ENCODE measurements around the gene SLC12A8.

Gene SLC12A8

DNA sequence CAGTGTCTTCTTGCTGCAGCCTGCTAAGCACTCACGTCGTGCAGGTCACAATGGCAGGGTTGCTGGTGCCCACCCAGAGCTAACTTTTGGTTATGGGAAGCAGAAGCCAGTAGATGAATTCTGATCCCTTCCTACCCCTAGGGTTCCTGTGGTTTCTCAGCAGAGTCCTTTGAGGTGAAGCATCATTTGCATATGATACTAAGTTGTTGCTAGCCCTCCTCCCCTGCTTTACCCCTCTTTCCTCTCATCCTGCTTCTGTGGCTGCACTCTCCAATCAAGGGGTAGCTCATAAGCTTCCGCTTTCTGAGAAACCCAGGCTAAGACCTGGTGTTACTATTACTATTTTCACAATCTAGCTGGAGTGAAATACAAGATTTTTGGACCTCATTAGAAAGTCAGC lies 134.7 kb downstream of the SLC12A8 start:
- TF ChIP-seq TEAD4 (IDR thresholded peaks at IDR 0.05) (no peak), ZBTB7A (IDR thresholded peaks at IDR 0.05; ENCODE audit: low read depth) (no peak), RAD21 (IDR thresholded peaks at IDR 0.05; ENCODE audit: low read depth) (no peak), TCF12 (IDR thresholded peaks at IDR 0.05; ENCODE audit: low read depth) (no peak), TAF1 (IDR thresholded peaks at IDR 0.05; ENCODE audit: low read depth) (no peak), CREB1 (IDR thresholded peaks at IDR 0.05; ENCODE audit: low read depth) (no peak), CEBPB (IDR thresholded peaks at IDR 0.05) (no peak), EP300 (IDR thresholded peaks at IDR 0.05; ENCODE audit: borderline replicate concordance) (no peak)

- TF ChIP-seq, protein P1, sequence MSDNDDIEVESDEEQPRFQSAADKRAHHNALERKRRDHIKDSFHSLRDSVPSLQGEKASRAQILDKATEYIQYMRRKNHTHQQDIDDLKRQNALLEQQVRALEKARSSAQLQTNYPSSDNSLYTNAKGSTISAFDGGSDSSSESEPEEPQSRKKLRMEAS (IDR thresholded peaks at IDR 0.05) = no peak
- TF ChIP-seq EGR1 (IDR thresholded peaks at IDR 0.05) = no peak
These were observed 136.1 kb downstream of the SLC12A8 start for GRCh38 chr3:125076464-125076863.

- no peak for TF ChIP-seq FOXM1 (IDR thresholded peaks at IDR 0.05; ENCODE audit: borderline replicate concordance, low read depth)
- TF ChIP-seq ZBTB7A (IDR thresholded peaks at IDR 0.05; ENCODE audit: low read depth) = no peak
- TF ChIP-seq TCF12 (IDR thresholded peaks at IDR 0.05; ENCODE audit: low read depth) = no peak
- no peak for TF ChIP-seq YY1 (IDR thresholded peaks at IDR 0.05; ENCODE audit: low read depth)
- TF ChIP-seq TAF1 (IDR thresholded peaks at IDR 0.05; ENCODE audit: low read depth) = no peak
- no peak for TF ChIP-seq EGR1 (IDR thresholded peaks at IDR 0.05)
- no peak for TF ChIP-seq NFIC (IDR thresholded peaks at IDR 0.05)
- TF ChIP-seq, protein P2, sequence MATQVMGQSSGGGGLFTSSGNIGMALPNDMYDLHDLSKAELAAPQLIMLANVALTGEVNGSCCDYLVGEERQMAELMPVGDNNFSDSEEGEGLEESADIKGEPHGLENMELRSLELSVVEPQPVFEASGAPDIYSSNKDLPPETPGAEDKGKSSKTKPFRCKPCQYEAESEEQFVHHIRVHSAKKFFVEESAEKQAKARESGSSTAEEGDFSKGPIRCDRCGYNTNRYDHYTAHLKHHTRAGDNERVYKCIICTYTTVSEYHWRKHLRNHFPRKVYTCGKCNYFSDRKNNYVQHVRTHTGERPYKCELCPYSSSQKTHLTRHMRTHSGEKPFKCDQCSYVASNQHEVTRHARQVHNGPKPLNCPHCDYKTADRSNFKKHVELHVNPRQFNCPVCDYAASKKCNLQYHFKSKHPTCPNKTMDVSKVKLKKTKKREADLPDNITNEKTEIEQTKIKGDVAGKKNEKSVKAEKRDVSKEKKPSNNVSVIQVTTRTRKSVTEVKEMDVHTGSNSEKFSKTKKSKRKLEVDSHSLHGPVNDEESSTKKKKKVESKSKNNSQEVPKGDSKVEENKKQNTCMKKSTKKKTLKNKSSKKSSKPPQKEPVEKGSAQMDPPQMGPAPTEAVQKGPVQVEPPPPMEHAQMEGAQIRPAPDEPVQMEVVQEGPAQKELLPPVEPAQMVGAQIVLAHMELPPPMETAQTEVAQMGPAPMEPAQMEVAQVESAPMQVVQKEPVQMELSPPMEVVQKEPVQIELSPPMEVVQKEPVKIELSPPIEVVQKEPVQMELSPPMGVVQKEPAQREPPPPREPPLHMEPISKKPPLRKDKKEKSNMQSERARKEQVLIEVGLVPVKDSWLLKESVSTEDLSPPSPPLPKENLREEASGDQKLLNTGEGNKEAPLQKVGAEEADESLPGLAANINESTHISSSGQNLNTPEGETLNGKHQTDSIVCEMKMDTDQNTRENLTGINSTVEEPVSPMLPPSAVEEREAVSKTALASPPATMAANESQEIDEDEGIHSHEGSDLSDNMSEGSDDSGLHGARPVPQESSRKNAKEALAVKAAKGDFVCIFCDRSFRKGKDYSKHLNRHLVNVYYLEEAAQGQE (IDR thresholded peaks at IDR 0.05; ENCODE audit: low read depth) = no peak
- no peak for TF ChIP-seq CEBPB (IDR thresholded peaks at IDR 0.05)
- TF ChIP-seq CREB1 (IDR thresholded peaks at IDR 0.05; ENCODE audit: low read depth) = no peak
- TF ChIP-seq, protein P1 (IDR thresholded peaks at IDR 0.05) = no peak
- no peak for TF ChIP-seq RAD21 (IDR thresholded peaks at IDR 0.05; ENCODE audit: low read depth)
- no peak for TF ChIP-seq EP300 (IDR thresholded peaks at IDR 0.05; ENCODE audit: borderline replicate concordance)
- TF ChIP-seq USF1 (IDR thresholded peaks at IDR 0.05) = no peak
- no peak for TF ChIP-seq TEAD4 (IDR thresholded peaks at IDR 0.05)
These were observed 136.8 kb downstream of the SLC12A8 start for GRCh38 chr3:125075738-125076137.

DNA sequence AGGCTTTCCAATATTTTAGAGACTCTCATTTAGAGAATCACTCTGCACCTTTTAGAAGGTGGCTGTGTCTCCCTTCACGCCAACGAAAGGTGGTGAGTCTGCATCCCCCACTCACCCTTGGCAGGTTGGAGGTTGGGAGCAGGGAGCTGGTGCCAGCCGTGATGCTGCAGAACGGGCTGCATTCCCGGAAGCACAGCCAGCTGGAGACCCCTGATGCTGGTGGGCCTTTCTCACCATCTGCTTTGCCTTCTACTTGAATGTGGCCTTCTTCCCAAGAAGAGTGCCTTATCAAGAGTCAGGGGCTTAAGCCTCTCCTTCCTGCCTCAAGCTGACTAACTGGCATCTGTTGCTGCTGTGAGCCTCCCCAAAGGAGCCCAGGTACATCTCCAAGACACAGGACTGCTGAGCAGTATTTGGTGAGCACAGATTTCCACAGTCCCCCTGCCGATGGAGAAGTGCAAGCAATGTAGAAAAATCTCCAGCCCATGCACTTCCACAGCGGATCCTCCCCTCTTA lies 139.1 kb downstream of the SLC12A8 start:
- TF ChIP-seq CEBPB (IDR thresholded peaks at IDR 0.05) (no peak), EGR1 (IDR thresholded peaks at IDR 0.05) (no peak), USF1 (IDR thresholded peaks at IDR 0.05) (no peak)
- TF ChIP-seq, protein P2 (IDR thresholded peaks at IDR 0.05; ENCODE audit: low read depth) = no peak

- TF ChIP-seq USF1 (IDR thresholded peaks at IDR 0.05) = no peak
These were observed 139.7 kb downstream of the SLC12A8 start for GRCh38 chr3:125072749-125073389.

GRCh38 chr3:125072301-125072700 lies 140.2 kb downstream of the SLC12A8 start:
- TF ChIP-seq, protein P1 (IDR thresholded peaks at IDR 0.05) = no peak
- TF ChIP-seq FOXM1 (IDR thresholded peaks at IDR 0.05; ENCODE audit: borderline replicate concordance, low read depth) (no peak), NFIC (IDR thresholded peaks at IDR 0.05) (no peak), TCF12 (IDR thresholded peaks at IDR 0.05; ENCODE audit: low read depth) (no peak), EP300 (IDR thresholded peaks at IDR 0.05; ENCODE audit: borderline replicate concordance) (no peak), YY1 (IDR thresholded peaks at IDR 0.05; ENCODE audit: low read depth) (no peak), ZBTB7A (IDR thresholded peaks at IDR 0.05; ENCODE audit: low read depth) (no peak), USF1 (IDR thresholded peaks at IDR 0.05) (no peak), CREB1 (IDR thresholded peaks at IDR 0.05; ENCODE audit: low read depth) (no peak), TAF1 (IDR thresholded peaks at IDR 0.05; ENCODE audit: low read depth) (no peak), EGR1 (IDR thresholded peaks at IDR 0.05) (no peak), CEBPB (IDR thresholded peaks at IDR 0.05) (no peak)
- TF ChIP-seq, protein P2 (IDR thresholded peaks at IDR 0.05; ENCODE audit: low read depth) = no peak

All from Ishikawa (cell line).